Suprapubic skin (tissue), 4 donors: ENCODE measurements around the gene CERS6. TPM values are rescaled to one million over a fixed set of nuclear protein-coding genes. Genes with fewer than 3 reads are reported as not detected.

Source experiments
- DNase-seq, 2 donors: peaks; one replicate each; pipeline ENCODE4 v3.0.0-alpha.2; 2019; ENCODE audit warnings: low spot score in 2 of 2
- H3K27ac ChIP-seq: fragments of 200-600 bp; sonication (generic); one replicate; pipeline ENCODE4 v1.5.1; 2019
- H3K27me3 ChIP-seq: fragments of 200-600 bp; sonication (generic); one replicate; pipeline ENCODE4 v1.5.1; 2019
- H3K36me3 ChIP-seq: fragments of 200-600 bp; sonication (generic); one replicate; pipeline ENCODE4 v1.5.1; 2019
- H3K4me1 ChIP-seq: fragments of 200-600 bp; sonication (generic); one replicate; pipeline ENCODE4 v1.5.1; 2019
- H3K4me3 ChIP-seq: fragments of 200-600 bp; sonication (generic); one replicate; pipeline ENCODE4 v1.5.1; 2019; ENCODE audit warnings: mild to moderate bottlenecking
- H3K9me3 ChIP-seq: fragments of 200-600 bp; sonication (generic); one replicate; pipeline ENCODE4 v1.5.1; 2019
- CTCF ChIP-seq, 2 donors: fragments of 200-600 bp in 1 of 2; fragments of 450-650 bp in 1 of 2; sonication (generic) in 1 of 2; IDR thresholded peaks; one replicate each; pipeline ENCODE4 v1.5.1; 2016 to 2019; ENCODE audit warnings: antibody characterized with exemption in 2 of 2, mild to moderate bottlenecking in 1 of 2, moderate library complexity in 1 of 2
- EP300 ChIP-seq: sonication (generic); formaldehyde crosslinking; IDR thresholded peaks from one replicate; pipeline ENCODE4 v1.6.1; 2017; ENCODE audit warnings: antibody characterized with exemption
- POLR2A ChIP-seq, 2 donors: fragments of 450-650 bp; IDR thresholded peaks; one replicate each; pipeline ENCODE4 v1.6.1; 2017; ENCODE audit warnings: antibody characterized with exemption in 2 of 2, mild to moderate bottlenecking in 2 of 2, moderate library complexity in 2 of 2
- POLR2AphosphoS5 ChIP-seq, 3 donors: sonication (generic); formaldehyde crosslinking; IDR thresholded peaks; one replicate each; pipeline ENCODE4 v1.6.1; 2017; ENCODE audit warnings: antibody characterized with exemption in 3 of 3
- WGBS: methylation state at CpG from one replicate; pipeline ENCODE4 v1.1.5; 2018; 5-methylcytosine and 5-hydroxymethylcytosine counted together
- total RNA-seq, 4 donors: library from RNA; depleted of rRNA; stranded (reverse); fragments of >200 nt; gene quantifications; one replicate each; pipeline ENCODE4 v1.1.0, GENCODE V29; 2016

CERS6 gene
- total RNA-seq, 4 donors from 2014 or later: 68.7 to 83.3 (median 77.0) TPM

- 78% methylated on average over 2 of the region's 2 CpGs for WGBS
- H3K4me3 ChIP-seq: no peak overlapping the region
- no peaks in the 10 kb centered on the region for H3K36me3 ChIP-seq
- H3K27me3 ChIP-seq: no peaks in the 10 kb centered on the region
- no peaks in the 10 kb centered on the region for H3K9me3 ChIP-seq
- H3K27ac ChIP-seq: peak overlapping the region; percentile 39
- TF ChIP-seq POLR2AphosphoS5 (IDR thresholded peaks at IDR 0.05): no peak
- no peak for TF ChIP-seq POLR2A (IDR thresholded peaks at IDR 0.05)
- TF ChIP-seq CTCF (IDR thresholded peaks at IDR 0.05): no peak
- no peak for TF ChIP-seq EP300
- peaks cover 67% of the 10 kb centered on the region for H3K4me1 ChIP-seq
- DNase-seq: no peak
Measured at GRCh38 chr2:168529054-168529833, 73.2 kb downstream of the CERS6 start.

GRCh38 chr2:168529900-168530561 lies 74.0 kb downstream of the CERS6 start:
- peak overlapping the region; percentile 48 for H3K27ac ChIP-seq
- no peak for DNase-seq
- TF ChIP-seq POLR2A (IDR thresholded peaks at IDR 0.05) (no peak), EP300 (no peak), CTCF (IDR thresholded peaks at IDR 0.05) (no peak), POLR2AphosphoS5 (IDR thresholded peaks at IDR 0.05) (no peak)
- no peaks in the 10 kb centered on the region for H3K9me3 ChIP-seq
- WGBS: 76% methylated on average over 8 of the region's 8 CpGs
- H3K27me3 ChIP-seq: no peaks in the 10 kb centered on the region
- H3K4me3 ChIP-seq: no peak overlapping the region
- no peaks in the 10 kb centered on the region for H3K36me3 ChIP-seq
- H3K4me1 ChIP-seq: peaks cover 60% of the 10 kb centered on the region

- Histone ChIP-seq H3K27ac (no peak overlapping the region), H3K4me1 (peaks cover 49% of the 10 kb centered on the region)
- no peak for DNase-seq
Measured at GRCh38 chr2:168530982-168531622, 75.0 kb downstream of the CERS6 start.

GRCh38 chr2:168534926-168535325 lies 78.9 kb downstream of the CERS6 start:
- 80% methylated on average over 1 of the region's 7 CpGs for WGBS
- no peaks in the 10 kb centered on the region for H3K36me3 ChIP-seq
- TF ChIP-seq CTCF (IDR thresholded peaks at IDR 0.05): no peak
- no peak for TF ChIP-seq POLR2A (IDR thresholded peaks at IDR 0.05)
- no peak for TF ChIP-seq EP300
- TF ChIP-seq POLR2AphosphoS5 (IDR thresholded peaks at IDR 0.05): no peak
- H3K9me3 ChIP-seq: peaks cover 5% of the 10 kb centered on the region
- H3K27me3 ChIP-seq: no peaks in the 10 kb centered on the region
- DNase-seq: no peak
- H3K27ac ChIP-seq: no peak overlapping the region
- no peak overlapping the region for H3K4me3 ChIP-seq
- peaks cover 18% of the 10 kb centered on the region for H3K4me1 ChIP-seq

More at GRCh38 chr2:168530982-168531622, 75.0 kb downstream of the CERS6 start:
- Histone ChIP-seq H3K36me3 (no peaks in the 10 kb centered on the region), H3K9me3 (no peaks in the 10 kb centered on the region), H3K27me3 (no peaks in the 10 kb centered on the region), H3K4me3 (no peak overlapping the region)
- WGBS: 81% methylated on average over 4 of the region's 4 CpGs
- TF ChIP-seq POLR2AphosphoS5 (IDR thresholded peaks at IDR 0.05): no peak
- no peak for TF ChIP-seq CTCF (IDR thresholded peaks at IDR 0.05)
- TF ChIP-seq POLR2A (IDR thresholded peaks at IDR 0.05): no peak
- TF ChIP-seq EP300: no peak
